ENCODE results near the gene SHISAL1. TPM values are rescaled to one million over a fixed set of nuclear protein-coding genes. Genes with fewer than 3 reads are reported as not detected.
A peak's percentile ranks its signal among the peaks of the same experiment; 100 is the strongest.

The SHISAL1 gene
- total and polyA plus RNA-seq, 2 donors (not counting 3 experiments of a cell fraction or from before 2014, with no cell fraction given): 0.01 to 0.07 TPM

- no peaks in the 10 kb centered on the region for H3K9me1 ChIP-seq (replicated peaks; ENCODE audit: control insufficient read depth, extremely low read depth, insufficient read depth, low read length)
- BruUV-seq (replicated peaks): no TSS peak
- H3K79me2 ChIP-seq (ENCODE audit: control insufficient read depth, insufficient read depth, low read length): no peaks in the 10 kb centered on the region
- no peaks in the 10 kb centered on the region for H3K36me3 ChIP-seq (ENCODE audit: control insufficient read depth in 2 of 2, extremely low read depth in 1 of 2, insufficient read depth in 2 of 2, low read length in 2 of 2)
- H3K27me3 ChIP-seq (ENCODE audit: control insufficient read depth in 2 of 2, insufficient read depth in 2 of 2, low read length in 2 of 2): no peaks in the 10 kb centered on the region
- H4K20me1 ChIP-seq (replicated peaks; ENCODE audit: control insufficient read depth, extremely low read depth, insufficient read depth, low read length): no peaks in the 10 kb centered on the region
- H3K4me3 ChIP-seq (replicated peaks in 1 of 3; ENCODE audit: insufficient read depth in 1 of 3, low read depth in 1 of 3, low read length in 3 of 3): no peak overlapping the region
- POLR2A ChIA-PET: no interaction called here
- H2AFZ ChIP-seq (ENCODE audit: low read depth, low read length): no peak overlapping the region
- H3K4me2 ChIP-seq (ENCODE audit: insufficient read depth, low read length): no peak overlapping the region
- CTCF ChIA-PET: no interaction called here
- intact Hi-C loops (cut with micrococcal nuclease) (no loop called here), dilution Hi-C loops (cut with MboI; ENCODE audit: extremely low pct_ligation_motif_present, low sequenced_read_pairs) (no loop called here)
- no peak overlapping the region for H3K9ac ChIP-seq (replicated peaks; ENCODE audit: extremely low read depth, insufficient read depth, low read length)
- DNase-seq (ENCODE audit: low read depth, low spot score) (no peak), FAIRE-seq (no peak)
- TF ChIP-seq POLR2A (IDR thresholded peaks at IDR 0.05; ENCODE audit: low read depth, low read length): no peak
- no peak for TF ChIP-seq EZH2 (IDR thresholded peaks at IDR 0.05; ENCODE audit: borderline replicate concordance, low read depth, low read length, severe bottlenecking)
- no peak for TF ChIP-seq POLR2AphosphoS5 (IDR thresholded peaks at IDR 0.05; ENCODE audit: insufficient read depth, low read depth, low read length)
- no peak for TF ChIP-seq JUN (IDR thresholded peaks at IDR 0.05; ENCODE audit: borderline replicate concordance, insufficient read depth, insufficient read length, low read depth)
- no peak for TF ChIP-seq MYC (IDR thresholded peaks at IDR 0.05; ENCODE audit: low read depth, low read length)
- peak; percentile 24 for TF ChIP-seq GATA2 (IDR thresholded peaks at IDR 0.05; ENCODE audit: insufficient read depth, insufficient read length, low read depth, low read length)
- TF ChIP-seq FOS (IDR thresholded peaks at IDR 0.05; ENCODE audit: borderline replicate concordance, insufficient read depth, low read length): peak; percentile 28
- TF ChIP-seq CTCF (IDR thresholded peaks at IDR 0.05; ENCODE audit: extremely low read depth in 1 of 2, insufficient read depth in 1 of 2, low read depth in 1 of 2, low read length in 2 of 2): no peak
- H3K9me3 ChIP-seq (replicated peaks; ENCODE audit: control insufficient read depth, insufficient read depth, low read length): no peaks in the 10 kb centered on the region
- no peaks in the 10 kb centered on the region for H3K4me1 ChIP-seq (ENCODE audit: control insufficient read depth, extremely low read depth, insufficient read depth, low read length)
- no peak overlapping the region for H3K27ac ChIP-seq (ENCODE audit: insufficient read depth, low read depth, low read length)
Observed at GRCh38 chr22:44291265-44291664, 21.5 kb downstream of the SHISAL1 start.
